H1 (cell line): ENCODE measurements around the gene CASZ1. TPM values are rescaled to one million over a fixed set of nuclear protein-coding genes. Genes with fewer than 3 reads are reported as not detected.

Experiments
- GTF2F1 ChIP-seq: IDR thresholded peaks from 2 replicates; pipeline ENCODE4 v1.6.1; 2012; ENCODE audit warnings: low read depth, low read length, improper control_type of control experiment, borderline replicate concordance
- HDAC6 ChIP-seq: IDR thresholded peaks from one replicate; pipeline ENCODE4 v1.7.1; 2012; ENCODE audit warnings: low read depth, mild to moderate bottlenecking, inconsistent platforms, low read length, moderate library complexity
- NANOG ChIP-seq: IDR thresholded peaks from 2 replicates; pipeline ENCODE4 v1.6.1; 2011; ENCODE audit warnings: low read length, low read depth, mild to moderate bottlenecking, inconsistent platforms; ENCODE audit not compliant: insufficient read depth, poor library complexity, severe bottlenecking
- RXRA ChIP-seq: IDR thresholded peaks from 2 replicates; pipeline ENCODE4 v1.6.1; 2011; ENCODE audit warnings: low read depth, mild to moderate bottlenecking, low read length, moderate library complexity; ENCODE audit not compliant: insufficient read depth
- SIN3A ChIP-seq, 2 experiments: IDR thresholded peaks in 1 of 2; conservative IDR thresholded peaks in 1 of 2; 2 replicates each; pipeline ENCODE4 v1.6.1; 2011 to 2012; ENCODE audit warnings: low read length in 2 of 2, improper control_type of control experiment in 1 of 2, low read depth in 1 of 2, mild to moderate bottlenecking in 1 of 2
- TAF1 ChIP-seq: IDR thresholded peaks from 2 replicates; pipeline ENCODE4 v1.6.1; 2011; ENCODE audit warnings: mild to moderate bottlenecking, low read depth, low read length
- TBP ChIP-seq: IDR thresholded peaks from 2 replicates; pipeline ENCODE4 v1.6.1; 2011; ENCODE audit warnings: low read depth, low read length, improper control_type of control experiment
- ZNF274 ChIP-seq: IDR thresholded peaks from 2 replicates; pipeline ENCODE4 v1.7.0; 2012; ENCODE audit warnings: low read length, borderline replicate concordance; ENCODE audit errors: extremely low read depth
- polyA plus RNA-seq, 7 experiments: library from polyadenylated mRNA; depleted of rRNA in 3 of 7; stranded (reverse) in 5 of 7; unstranded in 2 of 7; fragments of >200 nt in 5 of 7; fragments of 200-250 nt in 2 of 7; gene quantifications; 1 replicate in 5 of 7; 2 replicates in 1 of 7; 4 replicates in 1 of 7; pipeline versions ENCODE4 v1.2.1 to v1.2.3, GENCODE V29; 2011 to 2013; ENCODE audit warnings: missing spikeins in 2 of 7, mixed read lengths in 2 of 7
- total RNA-seq: library from RNA; stranded (reverse); fragmentation: NEBNext Ultra II Directional; extraction: Animal tissue kit (Norgen Biotek cat#: 25700); gene quantifications from 2 replicates; pipeline ENCODE4 v1.2.1, GENCODE V29; 2021

CASZ1 gene
- total and polyA plus RNA-seq, 2 of the 8 experiments (the other 6 are each of a cell fraction or from before 2014, with no cell fraction given) = 4.4 to 7.7 TPM

DNA sequence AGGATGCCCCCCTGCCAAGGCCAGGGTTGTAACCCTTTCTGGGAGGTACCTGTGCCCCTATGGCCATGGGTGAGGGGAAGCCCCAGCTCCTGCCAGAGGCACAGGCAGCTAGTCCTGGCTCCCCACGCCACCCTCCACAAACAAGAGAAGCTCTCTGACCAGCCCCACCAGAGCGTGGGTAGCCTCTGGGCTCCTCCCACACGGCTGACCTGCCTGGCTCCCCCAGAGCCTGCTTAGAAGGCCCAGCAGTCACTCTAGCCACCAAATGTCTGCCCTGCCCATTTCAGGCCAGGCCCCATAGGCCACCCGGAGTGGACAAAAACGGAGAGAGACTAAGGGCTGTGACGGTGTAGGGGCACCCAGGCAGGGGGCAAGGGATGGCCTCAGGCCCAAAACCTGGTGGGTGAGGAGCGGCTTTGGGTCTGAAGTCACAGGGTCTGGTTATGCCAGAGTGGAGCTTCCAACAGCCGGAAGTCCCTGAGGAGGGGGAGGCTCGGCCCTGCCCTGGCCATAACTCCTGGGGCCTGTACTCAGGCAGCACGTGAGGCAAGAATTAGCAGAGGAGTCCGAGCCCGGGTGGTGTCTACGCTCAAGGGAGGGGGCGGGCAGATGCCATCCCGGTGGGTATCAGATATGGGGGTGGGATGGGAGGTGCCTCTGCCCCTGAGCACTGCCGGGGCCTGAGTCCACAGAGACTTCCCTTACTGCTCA is 155.4 kb downstream of the CASZ1 start (continued):
- TF ChIP-seq SIN3A (conservative IDR thresholded peaks at IDR 0.05 in 1 of 2, IDR thresholded peaks at IDR 0.05 in 1 of 2; ENCODE audit: low read depth in 1 of 2, low read length in 2 of 2) (no peak), RXRA (no peak), GTF2F1 (no peak), ZNF274 (no peak), HDAC6 (no peak), NANOG (no peak), TBP (no peak), TAF1 (no peak)
